CD4-positive, CD25-positive, alpha-beta regulatory T cell (primary cell): ENCODE results near the gene TRMT61A. TPM values are rescaled to one million over a fixed set of nuclear protein-coding genes. Genes with fewer than 3 reads are reported as not detected.

Source experiments
- ATAC-seq, 2 donors: fragments of 150-1000 bp; cut with Tn5 transposase; one replicate each; pipeline ENCODE4 v1.10.0; 2021; ENCODE audit warnings: low read depth in 2 of 2, moderate number of reproducible peaks in 2 of 2, moderate library complexity in 1 of 2
- DNase-seq, 3 donors: peaks; one replicate each; pipeline versions ENCODE4 v3.0.0 to v3.0.0-alpha.2; 2012 to 2022; ENCODE audit warnings: mixed read lengths in 1 of 3
- H3K27ac ChIP-seq: one replicate; pipeline ENCODE4 v1.7.0; 2013; ENCODE audit warnings: mild to moderate bottlenecking, low read length; ENCODE audit not compliant: insufficient read depth, poor library complexity, severe bottlenecking
- H3K27me3 ChIP-seq: one replicate; pipeline ENCODE4 v1.7.0; 2013; ENCODE audit warnings: low read length; ENCODE audit not compliant: control insufficient read depth, insufficient read depth
- H3K36me3 ChIP-seq: one replicate; pipeline ENCODE4 v1.7.0; 2013; ENCODE audit warnings: mild to moderate bottlenecking, low read length, moderate library complexity; ENCODE audit not compliant: control insufficient read depth, insufficient read depth
- H3K4me1 ChIP-seq: 2 replicates; pipeline ENCODE4 v1.7.0; 2013; ENCODE audit warnings: mild to moderate bottlenecking, low read length; ENCODE audit not compliant: insufficient read depth, control insufficient read depth, poor library complexity, severe bottlenecking
- H3K4me3 ChIP-seq: one replicate; pipeline ENCODE4 v1.7.0; 2013; ENCODE audit warnings: low read depth, mild to moderate bottlenecking, low read length, moderate library complexity
- H3K9me3 ChIP-seq, 2 experiments: 1 replicate in 1 of 2; 2 replicates in 1 of 2; pipeline ENCODE4 v1.7.0; 2013; ENCODE audit warnings: low read length in 2 of 2, mild to moderate bottlenecking in 1 of 2, moderate library complexity in 1 of 2; ENCODE audit not compliant: control insufficient read depth in 2 of 2
- H3K27ac Mint-ChIP-seq, 3 donors: one replicate each; pipeline ENCODE4 v1.8.0; 2020 to 2022; ENCODE audit warnings: mild to moderate bottlenecking in 3 of 3, mixed read lengths in 3 of 3, moderate library complexity in 2 of 3
- H3K27me3 Mint-ChIP-seq: one replicate; pipeline ENCODE4 v1.8.0; 2022; ENCODE audit warnings: mild to moderate bottlenecking, mixed read lengths
- H3K36me3 Mint-ChIP-seq: one replicate; pipeline ENCODE4 v1.8.0; 2020; ENCODE audit warnings: mixed read lengths
- H3K4me1 Mint-ChIP-seq, 4 donors: one replicate each; pipeline ENCODE4 v1.8.0; 2020 to 2022; ENCODE audit warnings: mixed read lengths in 4 of 4, mild to moderate bottlenecking in 1 of 4
- H3K4me3 Mint-ChIP-seq, 4 donors: one replicate each; pipeline ENCODE4 v1.8.0; 2020 to 2022; ENCODE audit warnings: mild to moderate bottlenecking in 4 of 4, mixed read lengths in 4 of 4, moderate library complexity in 3 of 4
- H3K9me3 Mint-ChIP-seq, 7 donors: one replicate each; pipeline ENCODE4 v1.8.0; 2020 to 2022; ENCODE audit warnings: mixed read lengths in 7 of 7, mild to moderate bottlenecking in 3 of 7, moderate library complexity in 2 of 7
- polyA plus RNA-seq, 4 donors: library from polyadenylated mRNA; unstranded; fragments of 300-500 nt; fragmentation: Illumina TruSeq; gene quantifications; one replicate each; pipeline ENCODE4 v1.2.3, GENCODE V29; 2021
- total RNA-seq: library from RNA; stranded (reverse); gene quantifications from one replicate; pipeline ENCODE4 v1.2.3, GENCODE V29; 2022

The TRMT61A gene
- total and polyA plus RNA-seq, 5 donors from 2014 or later: 3.7 to 9.7 (median 7.1) TPM

DNA sequence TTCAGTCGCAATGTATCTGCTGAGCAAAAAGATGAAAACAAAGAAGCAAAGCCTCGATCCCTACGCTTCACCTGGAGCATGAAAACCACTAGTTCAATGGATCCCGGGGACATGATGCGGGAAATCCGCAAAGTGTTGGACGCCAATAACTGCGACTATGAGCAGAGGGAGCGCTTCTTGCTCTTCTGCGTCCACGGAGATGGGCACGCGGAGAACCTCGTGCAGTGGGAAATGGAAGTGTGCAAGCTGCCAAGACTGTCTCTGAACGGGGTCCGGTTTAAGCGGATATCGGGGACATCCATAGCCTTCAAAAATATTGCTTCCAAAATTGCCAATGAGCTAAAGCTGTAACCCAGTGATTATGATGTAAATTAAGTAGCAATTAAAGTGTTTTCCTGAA lies 26.1 kb upstream of the TRMT61A start:
- no peak overlapping the region for H3K4me3 Mint-ChIP-seq
- Histone ChIP-seq H3K27me3 (no peaks in the 10 kb centered on the region), H3K4me1 (no peaks in the 10 kb centered on the region), H3K4me3 (no peak overlapping the region), H3K27ac (no peak overlapping the region), H3K36me3 (peaks cover 54% of the 10 kb centered on the region), H3K9me3 (no peaks in the 10 kb centered on the region)
- no peak for DNase-seq
- peaks cover 4 to 11% (median 6%) of the 10 kb centered on the region in 4 donors for H3K4me1 Mint-ChIP-seq
- H3K9me3 Mint-ChIP-seq: no peaks in the 10 kb centered on the region
- peaks cover 45% of the 10 kb centered on the region for H3K36me3 Mint-ChIP-seq
- H3K27me3 Mint-ChIP-seq: no peaks in the 10 kb centered on the region
- H3K27ac Mint-ChIP-seq: peak overlapping the region in 1 of 3 donors; percentile 57
- no peak for ATAC-seq

DNA sequence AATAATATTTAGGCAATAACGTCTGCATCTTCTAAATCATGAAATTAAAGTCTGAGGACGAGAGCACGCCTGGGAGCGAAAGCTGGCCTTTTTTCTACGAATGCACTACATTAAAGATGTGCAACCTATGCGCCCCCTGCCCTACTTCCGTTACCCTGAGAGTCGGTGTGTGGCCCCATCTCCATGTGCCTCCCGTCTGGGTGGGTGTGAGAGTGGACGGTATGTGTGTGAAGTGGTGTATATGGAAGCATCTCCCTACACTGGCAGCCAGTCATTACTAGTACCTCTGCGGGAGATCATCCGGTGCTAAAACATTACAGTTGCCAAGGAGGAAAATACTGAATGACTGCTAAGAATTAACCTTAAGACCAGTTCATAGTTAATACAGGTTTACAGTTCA lies 25.7 kb upstream of the TRMT61A start:
- Mint-ChIP-seq H3K4me3 (no peak overlapping the region), H3K4me1 (peaks cover 4 to 11% (median 6%) of the 10 kb centered on the region in 4 donors), H3K27ac (peak overlapping the region in 1 of 3 donors; percentile 57), H3K9me3 (no peaks in the 10 kb centered on the region), H3K36me3 (peaks cover 45% of the 10 kb centered on the region), H3K27me3 (no peaks in the 10 kb centered on the region)
- no peaks in the 10 kb centered on the region for H3K27me3 ChIP-seq
- peaks cover 52% of the 10 kb centered on the region for H3K36me3 ChIP-seq
- H3K9me3 ChIP-seq: no peaks in the 10 kb centered on the region
- ATAC-seq (no peak), DNase-seq (no peak)
- H3K27ac ChIP-seq: no peak overlapping the region
- H3K4me1 ChIP-seq: no peaks in the 10 kb centered on the region
- H3K4me3 ChIP-seq: no peak overlapping the region

DNA sequence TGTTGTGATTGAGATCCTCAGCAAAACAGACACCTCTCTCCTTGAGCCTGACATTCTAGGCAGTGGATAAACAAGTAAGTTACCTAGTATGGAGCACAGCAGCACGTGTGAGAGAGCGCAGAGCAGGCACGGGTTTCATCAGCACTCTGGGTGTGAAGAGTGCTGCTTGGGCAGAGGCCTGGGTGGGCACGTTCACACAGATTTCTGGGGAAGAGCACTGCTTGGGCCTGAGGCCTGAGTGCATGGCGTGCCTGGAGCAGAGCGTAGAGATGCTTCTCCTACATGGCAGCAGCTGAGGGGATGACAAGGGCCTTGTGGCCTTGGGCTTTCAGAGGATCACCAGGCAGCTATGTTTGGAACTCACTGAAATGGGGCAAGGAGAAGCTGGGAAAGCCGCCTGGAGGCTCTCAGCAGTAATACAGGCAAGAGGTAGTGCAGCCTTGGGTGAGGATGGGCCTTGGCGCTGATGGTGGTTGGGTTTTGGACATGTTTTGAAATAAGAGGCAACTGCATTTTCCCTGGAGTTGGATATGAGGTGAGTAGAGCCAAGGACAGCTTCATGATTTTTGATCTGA lies 23.9 kb upstream of the TRMT61A start:
- Histone ChIP-seq H3K9me3 (no peaks in the 10 kb centered on the region), H3K4me1 (no peaks in the 10 kb centered on the region), H3K36me3 (peaks cover 45% of the 10 kb centered on the region), H3K27me3 (no peaks in the 10 kb centered on the region), H3K4me3 (no peak overlapping the region), H3K27ac (no peak overlapping the region)
- Mint-ChIP-seq H3K27me3 (no peaks in the 10 kb centered on the region), H3K27ac (peak overlapping the region in 1 of 3 donors; percentile 73), H3K9me3 (no peaks in the 10 kb centered on the region), H3K4me3 (peak overlapping the region in 1 of 4 donors; percentile 17), H3K36me3 (peaks cover 43% of the 10 kb centered on the region), H3K4me1 (peaks cover 3 to 8% (median 3%) of the 10 kb centered on the region in 4 donors)
- ATAC-seq: no peak
- DNase-seq: no peak

DNA sequence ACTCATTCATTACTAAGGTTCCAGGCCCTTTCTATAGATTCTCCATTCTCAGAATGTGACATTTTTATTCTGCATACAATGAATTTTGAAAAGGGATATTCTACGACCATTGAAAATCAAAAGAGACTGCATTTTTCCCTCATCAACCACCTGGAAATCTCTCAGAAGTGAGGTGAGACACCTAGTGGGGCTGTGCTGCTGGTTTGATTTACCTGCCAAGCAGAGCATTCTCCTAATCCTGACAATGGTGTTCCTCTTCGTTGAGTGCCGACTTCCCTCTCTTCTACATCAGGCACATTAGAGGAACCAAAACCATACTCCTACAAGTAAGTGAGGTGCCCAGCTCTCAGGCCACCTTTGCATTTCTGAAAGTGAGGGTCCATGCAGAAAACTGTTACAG lies 21.2 kb upstream of the TRMT61A start:
- Histone ChIP-seq H3K4me3 (no peak overlapping the region), H3K27me3 (no peaks in the 10 kb centered on the region), H3K36me3 (peaks cover 28% of the 10 kb centered on the region), H3K4me1 (no peaks in the 10 kb centered on the region), H3K9me3 (no peaks in the 10 kb centered on the region), H3K27ac (no peak overlapping the region)
- Mint-ChIP-seq H3K36me3 (peaks cover 33% of the 10 kb centered on the region), H3K27ac (no peak overlapping the region), H3K9me3 (no peaks in the 10 kb centered on the region), H3K4me3 (no peak overlapping the region), H3K27me3 (no peaks in the 10 kb centered on the region), H3K4me1 (peaks cover 0 to 2% (median 0%) of the 10 kb centered on the region in 4 donors)
- ATAC-seq (no peak), DNase-seq (no peak)

DNA sequence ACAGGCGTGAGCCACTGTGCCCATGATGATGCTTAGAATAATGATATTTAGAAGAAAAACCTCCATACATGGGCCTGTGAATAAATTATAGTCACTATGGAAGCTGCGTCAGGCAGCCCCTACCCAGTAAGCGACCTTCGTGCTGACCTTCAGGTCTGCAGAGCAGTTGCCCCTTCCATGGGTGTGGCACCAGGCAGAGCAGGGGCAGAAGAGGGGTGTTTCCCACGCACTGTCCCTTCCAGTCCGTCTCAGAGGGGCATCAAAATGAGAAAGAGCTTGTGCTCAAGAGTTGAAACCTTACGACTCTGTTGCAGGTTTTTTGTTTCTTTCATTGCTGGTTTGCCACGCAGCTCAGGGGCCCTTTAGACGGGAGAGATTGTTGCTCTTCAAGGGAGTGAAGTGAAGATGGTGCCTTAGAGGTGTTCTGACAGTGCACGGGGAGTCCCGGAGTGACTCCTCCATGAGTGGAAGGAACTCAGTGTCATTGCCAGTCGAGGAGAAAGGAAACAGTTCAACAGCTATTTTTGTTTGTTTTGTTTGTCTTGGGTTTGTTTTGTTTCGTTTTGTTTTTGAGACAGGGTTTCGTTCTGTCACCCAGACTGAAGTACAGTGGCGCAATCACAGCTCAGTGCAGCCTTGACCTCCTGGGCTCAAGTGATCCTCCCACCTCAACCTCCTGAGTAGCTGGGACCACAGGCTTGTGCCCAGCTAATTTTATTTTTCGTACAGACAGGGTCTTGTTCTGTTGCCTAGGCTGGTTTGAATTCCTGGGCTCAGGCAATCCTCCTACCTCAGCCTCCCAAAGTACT lies 20.3 kb upstream of the TRMT61A start:
- no peak overlapping the region for H3K27ac ChIP-seq
- Mint-ChIP-seq H3K27ac (peak overlapping the region in 1 of 3 donors; percentile 32), H3K4me1 (peaks cover 0 to 2% (median 0%) of the 10 kb centered on the region in 4 donors), H3K4me3 (no peak overlapping the region), H3K36me3 (peaks cover 25% of the 10 kb centered on the region), H3K27me3 (no peaks in the 10 kb centered on the region), H3K9me3 (no peaks in the 10 kb centered on the region)
- no peak for ATAC-seq
- H3K27me3 ChIP-seq: no peaks in the 10 kb centered on the region
- no peak overlapping the region for H3K4me3 ChIP-seq
- peaks cover 18% of the 10 kb centered on the region for H3K36me3 ChIP-seq
- H3K4me1 ChIP-seq: no peaks in the 10 kb centered on the region
- no peak for DNase-seq
- H3K9me3 ChIP-seq: no peaks in the 10 kb centered on the region

DNA sequence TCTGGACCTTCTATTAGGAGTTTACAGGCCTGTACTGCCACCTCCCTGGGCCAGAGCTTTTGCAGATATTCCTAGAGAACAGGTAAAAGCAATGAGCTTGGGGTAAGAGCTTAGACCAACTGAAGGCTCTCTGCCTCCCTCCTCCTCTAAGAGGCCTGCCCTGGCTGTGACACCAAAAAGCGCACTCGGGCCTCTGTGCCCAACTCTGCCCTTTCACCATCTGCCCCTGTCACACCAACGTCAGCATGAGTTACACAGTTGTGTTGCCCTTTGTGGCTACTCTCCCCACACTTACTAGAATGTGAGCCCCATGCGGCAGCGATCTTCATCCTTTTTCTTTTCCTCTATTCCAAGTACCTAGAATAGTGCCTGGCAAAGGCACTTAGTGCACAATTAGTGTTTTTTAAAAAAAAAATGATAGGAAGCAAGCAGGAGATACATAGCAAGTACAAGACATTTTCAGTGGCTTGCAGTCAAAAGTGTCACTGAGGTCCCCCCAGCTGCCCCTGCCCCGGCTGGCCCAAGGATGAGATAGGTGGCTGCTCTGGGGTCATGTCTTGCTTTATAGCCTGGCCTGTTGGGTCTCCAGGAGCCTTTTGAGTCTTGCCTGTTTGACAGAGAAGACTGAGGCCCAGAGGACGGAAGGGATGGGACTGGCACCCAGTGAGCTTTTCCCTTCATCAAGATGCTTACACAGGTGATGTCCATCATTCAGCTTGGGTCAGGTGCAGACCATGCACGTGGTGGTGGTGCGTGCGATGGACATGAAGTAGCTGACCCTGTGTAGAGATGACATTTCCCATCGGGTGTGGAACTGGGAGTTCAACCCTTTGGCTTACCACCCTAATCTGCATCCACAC lies 18.9 kb upstream of the TRMT61A start:
- no peaks in the 10 kb centered on the region for H3K9me3 ChIP-seq
- Mint-ChIP-seq H3K36me3 (peaks cover 16% of the 10 kb centered on the region), H3K4me1 (peaks cover 0 to 2% (median 0%) of the 10 kb centered on the region in 4 donors), H3K27me3 (no peaks in the 10 kb centered on the region), H3K9me3 (no peaks in the 10 kb centered on the region), H3K4me3 (no peak overlapping the region), H3K27ac (peak overlapping the region in 2 of 3 donors; percentile 57 to 78)
- H3K27me3 ChIP-seq: no peaks in the 10 kb centered on the region
- ATAC-seq: no peak
- no peak overlapping the region for H3K27ac ChIP-seq
- peaks cover 8% of the 10 kb centered on the region for H3K36me3 ChIP-seq
- H3K4me1 ChIP-seq: no peaks in the 10 kb centered on the region
- no peak overlapping the region for H3K4me3 ChIP-seq
- no peak for DNase-seq

DNA sequence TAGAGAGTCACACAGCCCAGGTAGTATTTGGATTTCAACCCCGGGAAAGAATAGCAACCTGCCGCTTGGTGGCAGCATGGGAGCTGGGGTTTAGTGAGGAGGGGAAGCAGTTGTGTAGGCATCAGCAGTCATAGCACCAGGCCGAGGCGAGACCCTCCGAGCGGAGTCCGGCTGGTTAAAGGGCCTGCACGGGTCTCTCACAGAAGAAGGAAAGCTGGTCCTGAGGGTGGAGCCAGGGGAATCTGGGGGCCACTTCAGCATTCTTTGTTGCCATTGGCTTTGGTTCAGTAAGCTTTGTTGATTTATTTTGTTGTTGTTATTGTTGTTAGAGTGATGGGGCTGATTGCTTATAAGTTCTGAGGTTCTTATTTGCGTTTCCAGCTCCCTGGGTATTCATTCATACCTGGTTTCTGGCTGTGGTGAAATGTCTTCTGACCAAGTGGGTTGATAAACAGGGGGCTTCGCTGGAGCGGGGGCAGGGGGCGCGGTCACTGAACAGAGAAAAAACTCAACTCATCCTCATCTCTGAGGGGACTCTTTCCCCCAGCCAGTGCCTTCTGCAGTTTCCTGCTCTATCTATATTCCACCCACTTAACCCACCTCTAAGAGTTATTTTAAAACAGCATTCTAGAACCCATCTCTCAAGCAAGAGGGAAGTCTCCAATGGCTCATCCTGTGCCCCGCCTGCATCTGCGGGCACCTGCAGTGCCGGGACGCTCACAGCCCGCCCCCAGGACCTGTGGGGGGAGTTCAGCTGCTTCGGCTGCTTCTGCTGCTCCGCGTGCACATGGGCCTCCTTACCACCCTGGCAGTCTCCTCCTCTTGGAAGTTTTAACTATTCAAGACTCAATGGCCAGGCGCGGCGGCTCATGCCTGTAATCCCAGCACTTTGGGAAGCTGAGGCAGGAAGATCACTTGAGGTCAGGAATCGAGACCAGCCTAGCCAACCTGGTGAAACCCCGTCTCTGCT lies 18.0 kb upstream of the TRMT61A start:
- no peaks in the 10 kb centered on the region for H3K9me3 Mint-ChIP-seq
- peaks cover 11% of the 10 kb centered on the region for H3K36me3 Mint-ChIP-seq
- no peak for ATAC-seq
- DNase-seq: no peak
- H3K27ac Mint-ChIP-seq: peak overlapping the region in 1 of 3 donors; percentile 48
- H3K27ac ChIP-seq: no peak overlapping the region
- no peak overlapping the region for H3K4me3 ChIP-seq
- no peaks in the 10 kb centered on the region for H3K27me3 ChIP-seq
- H3K4me1 Mint-ChIP-seq: peaks cover 0 to 2% (median 0%) of the 10 kb centered on the region in 4 donors
- no peak overlapping the region for H3K4me3 Mint-ChIP-seq
- H3K27me3 Mint-ChIP-seq: no peaks in the 10 kb centered on the region
- H3K4me1 ChIP-seq: no peaks in the 10 kb centered on the region
- H3K36me3 ChIP-seq: peaks cover 4% of the 10 kb centered on the region
- no peaks in the 10 kb centered on the region for H3K9me3 ChIP-seq
